OCI-LY7 (cell line): Measurements from ENCODE around the gene LRBA. TPM values are rescaled to one million over a fixed set of nuclear protein-coding genes. Genes with fewer than 3 reads are reported as not detected.

Experiments
- BruUV-seq: library from RNA; stranded (reverse); fragments of 400-500 nt; replicated peaks from 2 replicates; lab custom pipeline; 2021; lab: Mats Ljungman, UMichigan
- CTCF ChIA-PET: fragments of 300-600 bp; sonication (Branson Sonifier 250); formaldehyde crosslinking; loops from one replicate; lab custom pipeline; 2022; ENCODE audit warnings: antibody characterized with exemption; ENCODE audit not compliant: unreplicated experiment; lab: Charles Lee
- POLR2A ChIA-PET: fragments of 300-600 bp; sonication (Branson Sonifier 250); formaldehyde crosslinking; loops from one replicate; lab custom pipeline; 2022; ENCODE audit warnings: antibody characterized with exemption; lab: Charles Lee
- DNase-seq: peaks from one replicate; pipeline ENCODE4 v3.0.0-alpha.2; 2015; ENCODE audit warnings: low spot score
- H2AFZ ChIP-seq: fragments of 200-600 bp; sonication (generic), shearing (Covaris generic); 2 replicates; pipeline ENCODE4 v1.6.1; 2014; ENCODE audit warnings: mild to moderate bottlenecking, antibody characterized with exemption, low read length, moderate library complexity
- H3K27ac ChIP-seq: fragments of 200-600 bp; sonication (generic); 2 replicates; pipeline ENCODE4 v1.5.1; 2014; ENCODE audit warnings: mixed run types, low read depth, mild to moderate bottlenecking, moderate library complexity, low read length, inconsistent platforms; ENCODE audit not compliant: poor library complexity, severe bottlenecking
- H3K36me3 ChIP-seq: fragments of 200-600 bp; sonication (generic); 2 replicates; pipeline ENCODE4 v1.6.1; 2014; ENCODE audit warnings: mild to moderate bottlenecking, antibody characterized with exemption, low read length, moderate library complexity, mixed read lengths; ENCODE audit not compliant: insufficient read depth
- H3K4me1 ChIP-seq: fragments of 200-600 bp; sonication (generic); 2 replicates; pipeline ENCODE4 v1.5.1; 2014; ENCODE audit warnings: mild to moderate bottlenecking, low read length; ENCODE audit not compliant: insufficient read depth, poor library complexity, severe bottlenecking
- H3K4me2 ChIP-seq: fragments of 200-600 bp; sonication (generic); 2 replicates; pipeline ENCODE4 v1.6.1; 2014; ENCODE audit warnings: mild to moderate bottlenecking, low read length
- H3K4me3 ChIP-seq: fragments of 200-600 bp; sonication (generic); 2 replicates; pipeline ENCODE4 v1.5.1; 2014; ENCODE audit warnings: mild to moderate bottlenecking, low read depth, low read length; ENCODE audit not compliant: poor library complexity, severe bottlenecking
- H3K79me2 ChIP-seq: fragments of 200-600 bp; sonication (generic); 2 replicates; pipeline ENCODE4 v1.6.1; 2016; ENCODE audit warnings: low read depth, mild to moderate bottlenecking, low read length, moderate library complexity, mixed read lengths; ENCODE audit not compliant: insufficient read depth
- H3K9me2 ChIP-seq: fragments of 200-600 bp; sonication (generic); 2 replicates; pipeline ENCODE4 v1.6.1; 2016; ENCODE audit warnings: mild to moderate bottlenecking, low read length, mixed read lengths; ENCODE audit not compliant: insufficient read depth
- H3K9me3 ChIP-seq: fragments of 200-600 bp; sonication (generic); 2 replicates; pipeline ENCODE4 v1.6.1; 2014; ENCODE audit warnings: mild to moderate bottlenecking, mixed run types, low read length, mixed read lengths
- H4K20me1 ChIP-seq: fragments of 200-600 bp; sonication (generic); 2 replicates; pipeline ENCODE4 v1.6.1; 2014; ENCODE audit warnings: mild to moderate bottlenecking, antibody characterized with exemption, low read length, moderate library complexity, mixed read lengths; ENCODE audit not compliant: insufficient read depth
- CTCF ChIP-seq: fragments of 200-600 bp; sonication (generic); conservative IDR thresholded peaks from 2 replicates; pipeline ENCODE4 v1.5.1; 2014; ENCODE audit warnings: mild to moderate bottlenecking, antibody characterized with exemption, low read length, moderate library complexity, mixed read lengths
- EZH2phosphoT487 ChIP-seq: fragments of 200-600 bp; sonication (generic); IDR thresholded peaks from 2 replicates; pipeline ENCODE4 v1.6.1; 2018; ENCODE audit warnings: low read depth, borderline replicate concordance, mild to moderate bottlenecking, mixed run types, antibody characterized with exemption, low read length, moderate library complexity, mixed read lengths
- intact Hi-C: fragments of 100-400 bp; cut with micrococcal nuclease; formaldehyde crosslinking; loops from one replicate; pipeline ENCODE4 v1.10.0; 2022; ENCODE audit not compliant: unreplicated experiment
- total RNA-seq, 2 experiments: library from RNA; depleted of rRNA in 1 of 2; stranded (reverse); fragments of >200 nt in 1 of 2; shearing (Covaris generic) in 1 of 2; gene quantifications; 2 replicates each; pipeline ENCODE4 v1.2.3, GENCODE V29; 2014 to 2022

The LRBA gene
- total RNA-seq, 2 experiments from 2014 or later = 60.4 to 66.7 TPM

DNA sequence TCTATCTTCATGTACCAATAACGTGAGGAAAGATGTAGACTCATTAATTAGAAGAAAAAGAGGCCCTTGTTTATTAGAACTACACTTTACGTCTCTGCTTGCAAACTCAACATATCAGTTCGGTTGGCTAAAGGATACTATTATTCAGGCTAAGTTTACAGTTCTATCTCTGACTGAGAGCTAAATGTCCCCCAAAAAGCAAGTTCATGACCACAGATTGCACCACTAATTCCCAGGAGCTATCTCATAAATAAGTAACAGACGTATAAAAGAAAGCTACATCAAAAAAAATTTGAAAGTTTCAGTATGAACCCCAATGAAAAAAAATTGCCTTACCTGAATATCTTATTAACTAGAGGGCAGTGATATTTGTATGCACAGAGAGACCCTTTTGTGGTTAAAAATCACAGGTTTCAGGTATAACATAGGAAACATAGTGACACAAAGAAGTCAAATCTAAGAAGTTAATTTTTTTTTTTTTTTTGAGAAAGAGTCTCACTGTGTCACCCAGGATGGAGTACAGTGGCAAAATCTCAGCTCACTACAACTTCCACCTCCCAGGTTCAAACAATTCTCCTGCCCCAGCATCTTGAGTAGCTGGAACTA lies 304.2 kb downstream of the LRBA start:
- ChIA-PET POLR2A (interaction anchor here (0.6 to 1.6 kb wide), 5 partner anchors 13 to 296 kb away, joined by 3 to 4 read pairs (median 3); no protein-coding TSS in a partner anchor), CTCF (no interaction called here)
- intact Hi-C loops = no loop called here
- Histone ChIP-seq H3K36me3 (no peaks in the 10 kb centered on the region), H3K27ac (no peak overlapping the region), H3K79me2 (no peaks in the 10 kb centered on the region), H3K9me3 (no peaks in the 10 kb centered on the region), H3K9me2 (no peaks in the 10 kb centered on the region), H3K4me2 (no peak overlapping the region), H4K20me1 (no peaks in the 10 kb centered on the region), H2AFZ (no peak overlapping the region), H3K4me3 (no peak overlapping the region), H3K4me1 (no peaks in the 10 kb centered on the region)
- DNase-seq = no peak
- TF ChIP-seq CTCF (no peak), EZH2phosphoT487 (no peak)
- BruUV-seq = no TSS peak

DNA sequence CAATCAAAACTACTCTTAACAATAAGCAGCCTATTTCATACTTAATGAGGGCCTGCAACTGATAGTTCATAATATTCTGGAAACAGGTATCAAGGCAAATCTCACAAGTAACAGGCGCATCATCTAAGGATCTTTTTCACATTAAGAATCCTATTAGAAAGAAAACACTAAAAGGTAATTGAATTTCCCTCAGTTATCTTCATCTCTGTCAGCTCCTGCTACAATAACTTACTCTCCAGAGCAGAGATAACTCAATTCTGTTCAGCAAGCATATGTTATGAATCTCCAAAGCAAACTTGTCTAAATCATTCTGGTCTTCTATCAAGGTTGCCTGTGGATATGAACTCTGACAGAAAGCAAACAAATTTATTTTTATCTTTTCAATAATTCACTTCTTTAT lies 307.1 kb downstream of the LRBA start:
- BruUV-seq = no TSS peak

More for the DNA sequence above, 307.1 kb downstream of the LRBA start:
- intact Hi-C loops = no loop called here
- Histone ChIP-seq H3K79me2 (no peaks in the 10 kb centered on the region), H2AFZ (no peak overlapping the region), H3K36me3 (no peaks in the 10 kb centered on the region), H3K9me3 (no peaks in the 10 kb centered on the region), H3K9me2 (no peaks in the 10 kb centered on the region), H3K27ac (no peak overlapping the region), H3K4me1 (no peaks in the 10 kb centered on the region), H3K4me2 (no peak overlapping the region), H3K4me3 (no peak overlapping the region), H4K20me1 (no peaks in the 10 kb centered on the region)
- ChIA-PET POLR2A (interaction anchor here (0.5 to 0.7 kb wide), 2 partner anchors 21 to 137 kb away, joined by 3 read pairs; no protein-coding TSS in a partner anchor), CTCF (no interaction called here)
- no peak for TF ChIP-seq CTCF
- no peak for TF ChIP-seq EZH2phosphoT487
- DNase-seq = no peak
